GM12874 (cell line): ENCODE data around the gene DLGAP5.

Source experiments
- TF ChIP-seq, protein P1 (sequence below): IDR thresholded peaks from 2 replicates; pipeline ENCODE4 v1.5.1; 2011; ENCODE audit warnings: low read depth, mild to moderate bottlenecking, control low read depth, low read length, moderate library complexity; ENCODE audit not compliant: insufficient read depth

The DLGAP5 gene

DNA sequence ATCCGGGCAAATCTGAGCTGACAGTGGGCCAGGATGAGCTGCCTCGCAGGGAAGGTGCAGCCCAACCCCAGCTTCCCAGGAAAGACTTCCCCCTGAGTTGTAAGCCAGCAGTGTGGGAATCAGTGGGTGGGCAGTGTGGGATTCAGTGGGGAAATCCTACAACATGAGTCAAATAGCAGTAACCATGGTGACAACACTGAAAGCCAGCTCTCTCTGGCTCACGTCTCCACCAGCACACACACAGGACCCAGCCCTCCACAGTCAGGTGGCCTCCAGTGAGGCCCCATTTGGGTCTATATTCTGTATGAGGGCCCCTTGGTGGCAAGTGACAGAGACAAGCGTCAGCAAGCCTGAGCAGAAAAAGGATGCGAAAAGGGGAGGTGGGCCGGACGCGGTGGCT is 68.3 kb downstream of the DLGAP5 start:
- TF ChIP-seq, protein P1, sequence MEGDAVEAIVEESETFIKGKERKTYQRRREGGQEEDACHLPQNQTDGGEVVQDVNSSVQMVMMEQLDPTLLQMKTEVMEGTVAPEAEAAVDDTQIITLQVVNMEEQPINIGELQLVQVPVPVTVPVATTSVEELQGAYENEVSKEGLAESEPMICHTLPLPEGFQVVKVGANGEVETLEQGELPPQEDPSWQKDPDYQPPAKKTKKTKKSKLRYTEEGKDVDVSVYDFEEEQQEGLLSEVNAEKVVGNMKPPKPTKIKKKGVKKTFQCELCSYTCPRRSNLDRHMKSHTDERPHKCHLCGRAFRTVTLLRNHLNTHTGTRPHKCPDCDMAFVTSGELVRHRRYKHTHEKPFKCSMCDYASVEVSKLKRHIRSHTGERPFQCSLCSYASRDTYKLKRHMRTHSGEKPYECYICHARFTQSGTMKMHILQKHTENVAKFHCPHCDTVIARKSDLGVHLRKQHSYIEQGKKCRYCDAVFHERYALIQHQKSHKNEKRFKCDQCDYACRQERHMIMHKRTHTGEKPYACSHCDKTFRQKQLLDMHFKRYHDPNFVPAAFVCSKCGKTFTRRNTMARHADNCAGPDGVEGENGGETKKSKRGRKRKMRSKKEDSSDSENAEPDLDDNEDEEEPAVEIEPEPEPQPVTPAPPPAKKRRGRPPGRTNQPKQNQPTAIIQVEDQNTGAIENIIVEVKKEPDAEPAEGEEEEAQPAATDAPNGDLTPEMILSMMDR = no peak

DNA sequence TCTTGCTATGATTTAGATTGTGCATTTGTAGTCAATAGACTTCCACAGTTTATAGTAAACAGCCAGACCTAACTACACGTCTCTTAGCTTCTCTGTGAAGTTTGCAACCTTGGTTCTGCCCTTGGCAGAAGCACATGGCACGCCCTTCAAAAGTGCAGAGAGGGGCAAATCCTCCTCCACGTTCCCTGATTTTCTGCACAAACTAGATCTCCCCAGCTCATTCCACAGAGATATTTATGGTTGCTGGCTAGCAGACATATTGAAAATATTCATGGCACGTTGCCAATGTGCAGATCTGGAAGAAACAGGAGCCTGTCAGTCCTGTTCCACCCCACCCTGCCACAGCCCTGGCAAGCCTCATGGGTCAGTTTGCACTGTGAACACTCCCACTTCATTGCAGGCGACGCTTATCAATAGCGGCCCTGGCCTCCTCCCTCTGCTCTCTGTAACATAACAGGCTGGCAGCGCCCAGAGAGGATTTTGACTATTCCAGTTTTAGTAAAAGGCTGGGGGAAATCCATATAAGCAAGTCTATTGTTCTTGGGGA is 68.9 kb downstream of the DLGAP5 start:
- TF ChIP-seq, protein P1 = no peak

DNA sequence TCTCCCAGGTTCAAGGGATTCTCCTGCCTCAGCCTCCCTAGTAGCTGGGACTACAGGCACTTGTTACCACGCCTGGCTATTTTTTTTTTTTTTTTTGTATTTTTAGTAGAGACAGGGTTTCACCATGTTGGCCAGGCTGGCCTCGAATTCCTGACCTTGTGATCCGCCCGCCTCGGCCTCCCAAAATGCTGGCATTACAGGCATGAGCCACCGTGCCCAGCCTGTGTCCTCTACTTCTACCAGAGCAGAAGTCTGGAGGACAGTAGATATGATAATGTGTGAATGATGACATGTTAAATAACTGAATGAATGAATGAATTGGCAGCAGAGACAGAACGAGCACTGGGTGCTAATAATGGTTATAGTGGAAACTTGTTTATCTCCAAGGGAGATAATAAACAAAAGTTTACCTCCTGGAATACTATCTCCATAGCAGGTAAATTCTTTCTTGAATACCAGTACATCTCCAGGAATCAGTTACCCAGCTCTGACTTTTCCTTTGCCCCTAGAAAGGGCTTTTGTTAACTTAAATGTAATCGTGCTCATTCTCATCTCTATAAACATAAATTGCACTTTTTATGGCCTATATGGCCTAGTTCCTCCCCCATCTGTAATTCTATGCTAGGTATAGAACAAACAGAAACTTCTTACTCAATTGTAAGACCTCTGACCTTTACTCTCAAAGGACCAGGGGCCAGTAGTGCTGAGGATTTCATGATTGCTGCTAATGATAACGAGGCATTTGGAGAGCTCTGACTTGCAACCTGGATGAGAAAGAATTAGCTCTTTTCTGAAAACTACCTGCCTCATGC is 69.6 kb downstream of the DLGAP5 start:
- TF ChIP-seq, protein P1 = no peak

DNA sequence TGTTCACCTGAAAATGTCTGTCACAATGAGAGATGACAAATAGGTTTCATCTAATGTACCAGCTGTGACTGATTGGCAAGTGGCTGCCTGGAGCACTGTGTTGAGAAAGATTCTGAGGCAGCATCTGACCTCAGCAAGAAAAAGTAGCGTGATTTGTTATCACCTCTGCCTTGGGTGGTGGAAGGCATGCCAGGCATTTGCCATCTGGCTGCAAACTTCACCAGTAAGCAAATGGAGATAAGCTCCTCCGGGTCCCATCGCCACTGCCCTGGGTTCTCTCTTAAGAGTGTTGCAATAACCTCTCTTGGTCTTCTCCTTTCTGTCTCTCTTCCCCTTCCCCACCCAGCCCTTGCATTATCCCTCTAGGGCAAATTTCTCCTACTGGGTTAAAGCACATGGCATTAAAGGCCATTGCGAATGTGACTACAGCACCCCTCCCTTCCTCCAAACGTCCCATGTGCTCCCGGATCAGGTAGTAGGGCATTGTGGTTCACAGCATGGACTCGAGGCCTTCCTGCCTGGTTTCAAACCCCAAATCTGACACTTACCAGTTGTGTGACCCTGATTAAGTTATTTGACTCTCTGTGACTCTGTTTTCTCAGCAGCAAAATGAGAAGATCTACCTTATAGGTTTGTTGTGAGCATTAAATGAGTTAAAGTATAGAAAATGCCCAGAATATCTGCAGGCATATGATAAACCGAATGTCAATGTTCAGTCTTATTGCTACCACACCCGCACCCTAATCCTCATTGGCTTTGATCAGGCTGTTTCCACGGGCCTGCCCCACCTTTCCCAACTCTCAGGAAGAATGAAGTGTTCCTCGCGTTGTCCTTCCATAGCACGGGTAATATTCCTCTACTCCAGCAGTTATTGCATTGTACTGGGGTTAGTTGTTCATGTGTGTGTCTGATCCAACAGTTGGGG is 70.6 kb downstream of the DLGAP5 start:
- TF ChIP-seq, protein P1 = no peak

DNA sequence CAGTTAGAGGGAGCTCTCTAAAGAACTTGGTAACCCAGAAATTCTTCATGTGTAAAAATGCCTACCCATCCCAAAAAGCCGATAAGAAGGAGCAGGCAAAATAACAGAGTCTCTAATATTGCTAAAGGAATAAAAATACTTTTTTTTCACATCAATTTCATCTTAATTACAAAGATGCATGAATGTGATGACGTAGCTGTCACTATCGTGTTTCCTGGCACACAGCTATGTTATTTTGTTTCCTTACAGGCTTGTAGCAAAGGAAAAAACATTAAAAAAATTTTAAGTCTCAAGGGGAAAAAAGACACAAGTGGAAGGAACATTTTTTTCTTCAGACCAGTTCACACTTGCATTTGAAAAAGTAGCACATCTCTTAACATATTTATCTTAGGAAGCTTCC is 72.6 kb downstream of the DLGAP5 start:
- TF ChIP-seq, protein P1 = no peak

DNA sequence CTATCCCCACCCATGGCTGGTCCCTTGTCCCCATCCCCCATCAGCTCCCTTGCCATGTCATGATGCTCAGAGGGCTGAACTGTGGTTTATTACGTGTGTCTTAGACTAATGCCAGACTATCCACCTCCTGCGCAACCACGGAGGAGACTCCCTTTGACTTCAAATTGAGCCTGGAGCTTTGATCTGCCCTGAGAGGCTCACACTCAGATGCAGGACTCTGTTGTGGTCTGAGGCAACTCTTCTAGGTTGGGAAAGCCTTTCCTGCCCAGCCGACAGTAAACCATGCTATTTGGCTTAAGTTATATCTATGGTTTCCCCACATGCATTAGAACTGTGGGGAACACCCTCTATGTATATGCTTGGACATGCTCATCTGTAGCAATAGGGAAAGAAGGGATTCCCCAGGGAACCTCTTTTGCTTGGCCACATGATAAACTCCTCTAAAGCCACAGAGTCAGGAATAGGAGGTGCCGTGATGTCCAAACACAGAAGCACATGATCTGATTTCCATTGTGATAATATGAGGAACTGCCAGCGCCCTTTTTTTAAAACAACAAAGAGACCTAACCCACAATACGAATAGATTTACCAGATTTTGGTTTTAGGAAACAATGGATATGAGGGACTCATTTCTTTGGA is 73.5 kb downstream of the DLGAP5 start:
- TF ChIP-seq, protein P1 = no peak
